Measurements from ENCODE around the gene PTPRCAP.

Gene PTPRCAP

GRCh38 chr11:67441098-67441563 lies 3.6 kb upstream of the PTPRCAP start:
- H3K4me1 Mint-ChIP-seq, result peaks cover 64 to 88% of the 10 kb centered on the region in 2 donors
- H3K27ac Mint-ChIP-seq, result peak overlapping the region; percentile 95
- H3K27me3 Mint-ChIP-seq, result no peaks in the 10 kb centered on the region
- peaks cover 30 to 52% of the 10 kb centered on the region in 2 donors for H3K36me3 Mint-ChIP-seq
- no peaks in the 10 kb centered on the region for H3K9me3 Mint-ChIP-seq
- DNase-seq (no peak), ATAC-seq (replicated peaks) (no peak)
- peak overlapping the region; percentile 46 to 75 for H3K4me3 Mint-ChIP-seq

- peak overlapping the region; percentile 95 for H3K27ac Mint-ChIP-seq
- no peak for DNase-seq
- H3K9me3 Mint-ChIP-seq, result no peaks in the 10 kb centered on the region
- H3K4me3 Mint-ChIP-seq, result peak overlapping the region; percentile 46 to 75
- peak in 1 of 2 donors; percentile 2 for ATAC-seq (replicated peaks)
- no peaks in the 10 kb centered on the region for H3K27me3 Mint-ChIP-seq
- H3K36me3 Mint-ChIP-seq, result peaks cover 37 to 59% of the 10 kb centered on the region in 2 donors
- H3K4me1 Mint-ChIP-seq, result peaks cover 63 to 88% of the 10 kb centered on the region in 2 donors
Measured at GRCh38 chr11:67440229-67441097, 3.0 kb upstream of the PTPRCAP start.

- Mint-ChIP-seq H3K9me3 (no peaks in the 10 kb centered on the region), H3K36me3 (peaks cover 42 to 64% of the 10 kb centered on the region in 2 donors), H3K4me1 (peaks cover 59 to 86% of the 10 kb centered on the region in 2 donors), H3K27me3 (no peaks in the 10 kb centered on the region), H3K27ac (peak overlapping the region; percentile 95), H3K4me3 (peak overlapping the region; percentile 75 to 99)
- ATAC-seq (replicated peaks) (no peak), DNase-seq (no peak)
Measured at GRCh38 chr11:67439321-67440228, 2.1 kb upstream of the PTPRCAP start.

- Mint-ChIP-seq H3K27me3 (no peaks in the 10 kb centered on the region), H3K27ac (peak overlapping the region; percentile 97), H3K4me3 (peak overlapping the region; percentile 95 to 99), H3K9me3 (no peaks in the 10 kb centered on the region), H3K4me1 (peaks cover 61 to 88% of the 10 kb centered on the region in 2 donors), H3K36me3 (peaks cover 50 to 74% of the 10 kb centered on the region in 2 donors)
- no peak for DNase-seq
- ATAC-seq (replicated peaks), result no peak
Measured at GRCh38 chr11:67438158-67438902, 848 bp upstream of the PTPRCAP start.

GRCh38 chr11:67437809-67438157 lies 301 bp upstream of the PTPRCAP start:
- H3K27me3 Mint-ChIP-seq, result no peaks in the 10 kb centered on the region
- no peaks in the 10 kb centered on the region for H3K9me3 Mint-ChIP-seq
- H3K4me3 Mint-ChIP-seq, result peak overlapping the region; percentile 95 to 99
- peaks cover 66 to 90% of the 10 kb centered on the region in 2 donors for H3K4me1 Mint-ChIP-seq
- ATAC-seq (replicated peaks) (no peak), DNase-seq (no peak)
- H3K36me3 Mint-ChIP-seq, result peaks cover 54 to 79% of the 10 kb centered on the region in 2 donors
- peak overlapping the region; percentile 97 for H3K27ac Mint-ChIP-seq

GRCh38 chr11:67436459-67437081 lies 912 bp downstream of the PTPRCAP start:
- ATAC-seq (replicated peaks) (peak; percentile 68 to 73), DNase-seq (peak; percentile 87)
- Mint-ChIP-seq H3K9me3 (no peaks in the 10 kb centered on the region), H3K4me1 (peaks cover 67 to 90% of the 10 kb centered on the region in 2 donors), H3K4me3 (peak overlapping the region; percentile 95 to 99), H3K27me3 (no peaks in the 10 kb centered on the region), H3K27ac (peak overlapping the region; percentile 97), H3K36me3 (peaks cover 60 to 82% of the 10 kb centered on the region in 2 donors)

GRCh38 chr11:67435727-67436458 lies 1.6 kb downstream of the PTPRCAP start:
- Mint-ChIP-seq H3K4me3 (peak overlapping the region; percentile 95 to 99), H3K9me3 (no peaks in the 10 kb centered on the region), H3K36me3 (peaks cover 61 to 78% of the 10 kb centered on the region in 2 donors), H3K27ac (peak overlapping the region; percentile 97), H3K4me1 (peaks cover 64 to 90% of the 10 kb centered on the region in 2 donors), H3K27me3 (no peaks in the 10 kb centered on the region)
- DNase-seq (no peak), ATAC-seq (replicated peaks) (no peak)

- peaks cover 59 to 85% of the 10 kb centered on the region in 2 donors for H3K4me1 Mint-ChIP-seq
- DNase-seq (no peak), ATAC-seq (replicated peaks) (no peak)
- peak overlapping the region; percentile 95 to 99 for H3K4me3 Mint-ChIP-seq
- no peaks in the 10 kb centered on the region for H3K9me3 Mint-ChIP-seq
- H3K27ac Mint-ChIP-seq, result peak overlapping the region; percentile 97
- H3K27me3 Mint-ChIP-seq, result no peaks in the 10 kb centered on the region
- peaks cover 61 to 78% of the 10 kb centered on the region in 2 donors for H3K36me3 Mint-ChIP-seq
Measured at GRCh38 chr11:67435031-67435726, 2.3 kb downstream of the PTPRCAP start.

GRCh38 chr11:67434395-67434881 lies 3.0 kb downstream of the PTPRCAP start:
- H3K27me3 Mint-ChIP-seq, result no peaks in the 10 kb centered on the region
- peaks cover 54 to 82% of the 10 kb centered on the region in 2 donors for H3K4me1 Mint-ChIP-seq
- H3K4me3 Mint-ChIP-seq, result peak overlapping the region; percentile 62 to 99
- ATAC-seq (replicated peaks) (no peak), DNase-seq (no peak)
- H3K27ac Mint-ChIP-seq, result peak overlapping the region; percentile 97
- H3K9me3 Mint-ChIP-seq, result no peaks in the 10 kb centered on the region
- H3K36me3 Mint-ChIP-seq, result peaks cover 55 to 71% of the 10 kb centered on the region in 2 donors

GRCh38 chr11:67433536-67434394 lies 3.7 kb downstream of the PTPRCAP start:
- Mint-ChIP-seq H3K36me3 (peaks cover 48 to 65% of the 10 kb centered on the region in 2 donors), H3K4me3 (peak overlapping the region; percentile 62 to 99), H3K9me3 (no peaks in the 10 kb centered on the region), H3K4me1 (peaks cover 52 to 80% of the 10 kb centered on the region in 2 donors), H3K27ac (peak overlapping the region; percentile 97), H3K27me3 (no peaks in the 10 kb centered on the region)
- no peak for ATAC-seq (replicated peaks)
- DNase-seq, result no peak

- H3K4me3 Mint-ChIP-seq, result peak overlapping the region; percentile 48 to 60
Measured at GRCh38 chr11:67432655-67433349, 4.7 kb downstream of the PTPRCAP start.

More at GRCh38 chr11:67432655-67433349, 4.7 kb downstream of the PTPRCAP start:
- ATAC-seq (replicated peaks) (no peak), DNase-seq (no peak)
- Mint-ChIP-seq H3K36me3 (peaks cover 46 to 58% of the 10 kb centered on the region in 2 donors), H3K9me3 (no peaks in the 10 kb centered on the region), H3K27ac (peak overlapping the region; percentile 97), H3K27me3 (no peaks in the 10 kb centered on the region), H3K4me1 (peaks cover 48 to 78% of the 10 kb centered on the region in 2 donors)

Measured in stimulated activated naive B cell treated with anti-CD40 and anti-IgM and Interleukin-4, amounts not matched to agents 10 μg/mL and 1 μg/mL and 100 μg/mL, for 72 hours (primary cell).